Smooth muscle cell (in vitro differentiated cells): ENCODE results near the gene ZFP42. TPM values are rescaled to one million over a fixed set of nuclear protein-coding genes. Genes with fewer than 3 reads are reported as not detected.

Experiments used
- DNase-seq: peaks from one replicate; lab custom pipeline; 2025; ENCODE audit not compliant: unreplicated experiment; lab: John Stamatoyannopoulos, UW
- H2AFZ ChIP-seq: fragments of 200-600 bp; sonication (generic); 2 replicates; pipeline ENCODE4 v1.6.0; 2016; ENCODE audit warnings: antibody characterized with exemption, low read depth, mild to moderate bottlenecking
- H3F3A ChIP-seq: fragments of 200-600 bp; sonication (generic); 2 replicates; pipeline ENCODE4 v1.6.0; 2017; ENCODE audit warnings: antibody characterized with exemption, low read depth
- H3K27ac ChIP-seq: fragments of 200-600 bp; sonication (generic); 2 replicates; pipeline ENCODE4 v1.5.1; 2016; ENCODE audit warnings: low read depth, mild to moderate bottlenecking
- H3K27me3 ChIP-seq: fragments of 200-600 bp; sonication (generic); 2 replicates; pipeline ENCODE4 v1.6.1; 2016; ENCODE audit warnings: low read depth, mild to moderate bottlenecking
- H3K36me3 ChIP-seq: fragments of 200-600 bp; sonication (generic); 2 replicates; pipeline ENCODE4 v1.5.1; 2016; ENCODE audit warnings: low read depth
- H3K4me1 ChIP-seq: fragments of 200-600 bp; sonication (generic); 2 replicates; pipeline ENCODE4 v1.5.1; 2016; ENCODE audit warnings: low read depth
- H3K4me2 ChIP-seq: fragments of 200-600 bp; sonication (generic); 2 replicates; pipeline ENCODE4 v1.6.0; 2016; ENCODE audit warnings: mild to moderate bottlenecking
- H3K4me3 ChIP-seq: fragments of 200-600 bp; sonication (generic); 2 replicates; pipeline ENCODE4 v1.5.1; 2016; ENCODE audit warnings: mild to moderate bottlenecking
- H3K79me2 ChIP-seq: fragments of 200-600 bp; sonication (generic); 2 replicates; pipeline ENCODE4 v1.6.0; 2016; ENCODE audit warnings: low read depth, mild to moderate bottlenecking
- H3K9ac ChIP-seq: fragments of 200-600 bp; sonication (generic); 2 replicates; pipeline ENCODE4 v1.6.0; 2016; ENCODE audit warnings: low read depth
- H3K9me3 ChIP-seq: fragments of 200-600 bp; sonication (generic); replicated peaks from 2 replicates; pipeline ENCODE4 v1.5.1; 2016; ENCODE audit warnings: low read depth
- H4K20me1 ChIP-seq: fragments of 200-600 bp; sonication (generic); 2 replicates; pipeline ENCODE4 v1.6.0; 2016; ENCODE audit warnings: low read depth
- WGBS: methylation state at CpG from one replicate; pipeline ENCODE4 v1.1.7; 2016; ENCODE audit warnings: low lambda C conversion rate; 5-methylcytosine and 5-hydroxymethylcytosine counted together
- polyA plus RNA-seq: library from polyadenylated mRNA; unstranded; fragments of >200 nt; fragmentation: Nextera tagmentation; extraction: Ambion mirVana; gene quantifications from 2 replicates; pipeline ENCODE4 v1.2.1, GENCODE V29; 2016
- total RNA-seq: library from RNA; depleted of rRNA; stranded (reverse); fragments of >200 nt; gene quantifications from 2 replicates; pipeline ENCODE4 v1.2.3, GENCODE V29; 2014
- TF ChIP-seq, protein P1 (sequence below): fragments of 200-600 bp; sonication (generic); IDR thresholded peaks from 2 replicates; pipeline ENCODE4 v1.5.1; 2017; ENCODE audit warnings: borderline replicate concordance, mild to moderate bottlenecking, antibody characterized with exemption; ENCODE audit not compliant: insufficient read depth, poor library complexity, severe bottlenecking

The ZFP42 gene
- total and polyA plus RNA-seq, 2 experiments from 2014 or later = 15.7 to 30.4 TPM

DNA sequence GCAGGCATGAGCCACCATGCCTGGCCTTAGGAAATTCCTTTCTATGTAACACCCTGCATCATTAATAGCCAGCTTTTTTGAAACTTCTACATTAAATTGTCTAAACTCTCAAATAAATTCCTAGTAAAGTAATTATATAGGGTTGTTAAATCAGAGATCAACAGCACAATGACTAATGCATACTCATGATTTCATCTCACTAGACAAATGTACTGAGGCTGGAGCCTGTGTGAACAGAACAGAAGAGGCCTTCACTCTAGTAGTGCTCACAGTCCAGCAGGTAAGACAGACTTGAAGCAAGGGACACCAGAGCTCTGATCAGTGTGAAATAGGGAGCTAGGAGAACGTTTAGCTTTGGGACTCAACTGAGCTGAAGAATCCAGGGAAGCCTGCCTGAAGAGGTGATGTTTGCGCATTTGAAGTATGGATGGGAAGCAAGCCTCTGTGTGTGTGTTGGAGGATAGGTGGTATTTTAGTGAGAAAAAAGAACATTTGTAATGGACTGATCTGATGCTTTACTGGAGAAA, 3.9 kb downstream of the ZFP42 start:
- peaks cover 33% of the 10 kb centered on the region for H3K79me2 ChIP-seq
- H3F3A ChIP-seq = peaks cover 11% of the 10 kb centered on the region
- TF ChIP-seq, protein P1, sequence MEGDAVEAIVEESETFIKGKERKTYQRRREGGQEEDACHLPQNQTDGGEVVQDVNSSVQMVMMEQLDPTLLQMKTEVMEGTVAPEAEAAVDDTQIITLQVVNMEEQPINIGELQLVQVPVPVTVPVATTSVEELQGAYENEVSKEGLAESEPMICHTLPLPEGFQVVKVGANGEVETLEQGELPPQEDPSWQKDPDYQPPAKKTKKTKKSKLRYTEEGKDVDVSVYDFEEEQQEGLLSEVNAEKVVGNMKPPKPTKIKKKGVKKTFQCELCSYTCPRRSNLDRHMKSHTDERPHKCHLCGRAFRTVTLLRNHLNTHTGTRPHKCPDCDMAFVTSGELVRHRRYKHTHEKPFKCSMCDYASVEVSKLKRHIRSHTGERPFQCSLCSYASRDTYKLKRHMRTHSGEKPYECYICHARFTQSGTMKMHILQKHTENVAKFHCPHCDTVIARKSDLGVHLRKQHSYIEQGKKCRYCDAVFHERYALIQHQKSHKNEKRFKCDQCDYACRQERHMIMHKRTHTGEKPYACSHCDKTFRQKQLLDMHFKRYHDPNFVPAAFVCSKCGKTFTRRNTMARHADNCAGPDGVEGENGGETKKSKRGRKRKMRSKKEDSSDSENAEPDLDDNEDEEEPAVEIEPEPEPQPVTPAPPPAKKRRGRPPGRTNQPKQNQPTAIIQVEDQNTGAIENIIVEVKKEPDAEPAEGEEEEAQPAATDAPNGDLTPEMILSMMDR = no peak
- peak overlapping the region; percentile 78 for H3K27ac ChIP-seq
- DNase-seq = no peak
- WGBS = 89% methylated on average over 2 of the region's 2 CpGs
- no peak overlapping the region for H2AFZ ChIP-seq
- H4K20me1 ChIP-seq = peaks cover 10% of the 10 kb centered on the region
- H3K4me1 ChIP-seq = peaks cover 7% of the 10 kb centered on the region
- no peaks in the 10 kb centered on the region for H3K9me3 ChIP-seq
- H3K4me3 ChIP-seq = no peak overlapping the region
- no peak overlapping the region for H3K9ac ChIP-seq
- H3K27me3 ChIP-seq = no peaks in the 10 kb centered on the region
- no peaks in the 10 kb centered on the region for H3K36me3 ChIP-seq
- H3K4me2 ChIP-seq = no peak overlapping the region

DNA sequence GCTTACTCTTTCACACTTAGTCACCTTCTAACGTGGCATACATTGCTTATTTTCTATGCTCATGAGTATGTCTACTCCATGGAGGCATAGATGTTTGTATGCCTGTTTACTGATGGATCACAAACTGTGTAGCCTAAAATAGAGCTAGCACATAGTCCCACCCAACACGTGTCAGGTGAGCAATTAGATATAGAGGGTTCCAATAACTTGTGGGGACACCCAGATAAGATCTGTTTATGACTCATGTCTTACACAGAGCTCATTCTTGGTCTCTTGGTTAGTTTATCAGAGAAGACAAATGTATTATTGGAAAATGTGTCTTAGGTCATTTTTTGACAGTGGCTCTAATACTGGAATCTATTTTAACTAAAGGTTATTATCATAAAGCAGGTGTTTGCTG, 6.8 kb downstream of the ZFP42 start:
- WGBS = 79% methylated on average over 2 of the region's 2 CpGs
- H3F3A ChIP-seq = peaks cover 11% of the 10 kb centered on the region
- H3K4me3 ChIP-seq = no peak overlapping the region
- H3K9me3 ChIP-seq = no peaks in the 10 kb centered on the region
- H2AFZ ChIP-seq = no peak overlapping the region
- H3K79me2 ChIP-seq = peaks cover 38% of the 10 kb centered on the region
- no peak overlapping the region for H3K9ac ChIP-seq
- H3K27me3 ChIP-seq = no peaks in the 10 kb centered on the region
- H4K20me1 ChIP-seq = peaks cover 10% of the 10 kb centered on the region
- no peak overlapping the region for H3K4me2 ChIP-seq
- no peak for DNase-seq
- TF ChIP-seq, protein P1 = no peak
- no peaks in the 10 kb centered on the region for H3K36me3 ChIP-seq
- H3K4me1 ChIP-seq = peaks cover 7% of the 10 kb centered on the region
- peak overlapping the region; percentile 74 for H3K27ac ChIP-seq

DNA sequence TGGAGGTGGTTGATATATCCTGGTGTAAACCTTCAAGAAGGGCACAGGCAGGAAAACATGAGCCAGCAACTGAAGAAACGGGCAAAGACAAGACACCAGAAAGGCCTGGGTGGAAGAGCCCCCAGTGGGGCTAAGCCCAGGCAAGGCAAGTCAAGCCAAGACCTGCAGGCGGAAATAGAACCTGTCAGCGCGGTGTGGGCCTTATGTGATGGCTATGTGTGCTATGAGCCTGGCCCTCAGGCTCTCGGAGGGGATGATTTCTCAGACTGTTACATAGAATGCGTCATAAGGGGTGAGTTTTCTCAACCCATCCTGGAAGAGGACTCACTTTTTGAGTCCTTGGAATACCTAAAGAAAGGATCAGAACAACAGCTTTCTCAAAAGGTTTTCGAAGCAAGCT, 7.2 kb downstream of the ZFP42 start:
- H3K36me3 ChIP-seq = no peaks in the 10 kb centered on the region

More for the DNA sequence above, 7.2 kb downstream of the ZFP42 start:
- Histone ChIP-seq H3K27me3 (no peaks in the 10 kb centered on the region), H2AFZ (no peak overlapping the region), H4K20me1 (peaks cover 10% of the 10 kb centered on the region), H3K9ac (no peak overlapping the region), H3K9me3 (no peaks in the 10 kb centered on the region), H3K27ac (peak overlapping the region; percentile 74), H3K4me1 (peaks cover 7% of the 10 kb centered on the region), H3F3A (peaks cover 11% of the 10 kb centered on the region), H3K79me2 (peaks cover 38% of the 10 kb centered on the region), H3K4me2 (no peak overlapping the region), H3K4me3 (no peak overlapping the region)
- TF ChIP-seq, protein P1 = no peak
- WGBS = 80% methylated on average over 7 of the region's 7 CpGs
- DNase-seq = no peak
